IMR-90 (cell line): ENCODE measurements around the gene FUT6. TPM values are rescaled to one million over a fixed set of nuclear protein-coding genes. Genes with fewer than 3 reads are reported as not detected.
A peak's percentile ranks its signal among the peaks of the same experiment; 100 is the strongest.

Experiments
- ATAC-seq: fragments of 200-7000 bp; cut with Tn5 transposase; 2 replicates; pipeline ENCODE4 v1.9.1; 2020; ENCODE audit warnings: low read depth, mild to moderate bottlenecking, moderate library complexity
- BruUV-seq: library from RNA; stranded (reverse); fragments of 400-500 nt; replicated peaks from 2 replicates; lab custom pipeline; 2021; lab: Mats Ljungman, UMichigan
- CTCF ChIA-PET: fragments of 300-600 bp; formaldehyde crosslinking; extraction: SDS; loops from one replicate; lab custom pipeline; 2021; ENCODE audit warnings: antibody characterized with exemption; lab: Yijun Ruan, JAX
- POLR2A ChIA-PET: fragments of 300-600 bp; sonication (Branson Sonifier 250); formaldehyde crosslinking; loops from one replicate; lab custom pipeline; 2022; ENCODE audit warnings: antibody characterized with exemption; ENCODE audit not compliant: unreplicated experiment; lab: Charles Lee
- DNase-seq: peaks from one replicate; pipeline ENCODE4 v3.0.0; 2013
- H2AFZ ChIP-seq: replicated peaks from 2 replicates; pipeline ENCODE3; 2013; ENCODE audit warnings: low read length, mild to moderate bottlenecking; ENCODE audit not compliant: poor library complexity
- H2AK5ac ChIP-seq: 2 replicates; pipeline ENCODE4 v1.6.1; 2013; ENCODE audit warnings: low read depth, low read length, inconsistent platforms
- H2AK9ac ChIP-seq: replicated peaks from 2 replicates; pipeline ENCODE3; 2013; ENCODE audit warnings: mild to moderate bottlenecking, low read depth, low read length, moderate library complexity; ENCODE audit not compliant: poor library complexity
- H2BK120ac ChIP-seq: 2 replicates; pipeline ENCODE4 v1.6.1; 2013; ENCODE audit warnings: low read depth, low read length, inconsistent platforms
- H2BK15ac ChIP-seq: 3 replicates; pipeline ENCODE4 v1.6.1; 2013; ENCODE audit warnings: low read depth, low read length, inconsistent platforms
- H2BK20ac ChIP-seq: 2 replicates; pipeline ENCODE4 v1.6.1; 2013; ENCODE audit warnings: low read depth, mild to moderate bottlenecking, inconsistent platforms, low read length, moderate library complexity
- H2BK5ac ChIP-seq: 2 replicates; pipeline ENCODE4 v1.6.1; 2013; ENCODE audit warnings: mild to moderate bottlenecking, low read depth, low read length, inconsistent platforms; ENCODE audit not compliant: poor library complexity, severe bottlenecking
- H3K14ac ChIP-seq: replicated peaks from 2 replicates; pipeline ENCODE4 v1.6.1; 2013; ENCODE audit warnings: low read depth, low read length, inconsistent platforms
- H3K18ac ChIP-seq: 2 replicates; pipeline ENCODE4 v1.6.1; 2013; ENCODE audit warnings: low read depth, low read length, control low read depth
- H3K23ac ChIP-seq: 2 replicates; pipeline ENCODE4 v1.6.1; 2013; ENCODE audit warnings: low read depth, low read length, inconsistent platforms
- H3K27ac ChIP-seq: 2 replicates; pipeline ENCODE4 v1.5.1; 2013; ENCODE audit warnings: mild to moderate bottlenecking, control low read depth, low read length; ENCODE audit not compliant: insufficient read depth
- H3K27me3 ChIP-seq: 2 replicates; pipeline ENCODE4 v1.6.1; 2013; ENCODE audit warnings: low read length; ENCODE audit not compliant: control insufficient read depth, insufficient read depth
- H3K36me3 ChIP-seq: 2 replicates; pipeline ENCODE4 v1.6.1; 2013; ENCODE audit warnings: low read length, mixed read lengths; ENCODE audit not compliant: control insufficient read depth, insufficient read depth
- H3K4ac ChIP-seq: 2 replicates; pipeline ENCODE4 v1.6.1; 2013; ENCODE audit warnings: low read depth, low read length, inconsistent platforms
- H3K4me1 ChIP-seq: 2 replicates; pipeline ENCODE4 v1.6.1; 2013; ENCODE audit warnings: low read length, mixed read lengths; ENCODE audit not compliant: control insufficient read depth, insufficient read depth
- H3K4me2 ChIP-seq: 2 replicates; pipeline ENCODE4 v1.6.1; 2013; ENCODE audit warnings: low read depth, mild to moderate bottlenecking, control low read depth, low read length, moderate library complexity
- H3K4me3 ChIP-seq: 2 replicates; pipeline ENCODE4 v1.5.1; 2013; ENCODE audit warnings: low read depth, mild to moderate bottlenecking, control low read depth, low read length, moderate library complexity; ENCODE audit not compliant: insufficient read depth
- H3K56ac ChIP-seq: 2 replicates; pipeline ENCODE4 v1.6.1; 2013; ENCODE audit warnings: low read length, inconsistent platforms; ENCODE audit not compliant: insufficient read depth; ENCODE audit errors: extremely low read depth
- H3K79me1 ChIP-seq, 2 experiments: 2 replicates each; pipeline ENCODE4 v1.6.1; 2013; ENCODE audit warnings: low read length in 2 of 2, inconsistent platforms in 1 of 2, low read depth in 1 of 2
- H3K9ac ChIP-seq: 2 replicates; pipeline ENCODE4 v1.6.1; 2013; ENCODE audit warnings: low read depth, low read length, control low read depth
- H3K9me1 ChIP-seq: 2 replicates; pipeline ENCODE4 v1.6.1; 2013; ENCODE audit warnings: low read length, inconsistent platforms; ENCODE audit not compliant: insufficient read depth
- H3K9me3 ChIP-seq: 2 replicates; pipeline ENCODE4 v1.6.1; 2013; ENCODE audit warnings: low read length; ENCODE audit not compliant: control insufficient read depth, insufficient read depth
- H4K20me1 ChIP-seq: 2 replicates; pipeline ENCODE4 v1.6.1; 2013; ENCODE audit warnings: low read length, inconsistent platforms; ENCODE audit not compliant: insufficient read depth
- H4K5ac ChIP-seq: 2 replicates; pipeline ENCODE4 v1.6.1; 2013; ENCODE audit warnings: mild to moderate bottlenecking, low read depth, low read length, control low read depth
- H4K8ac ChIP-seq, 2 experiments: 2 replicates each; pipeline ENCODE4 v1.6.1; 2013; ENCODE audit warnings: low read depth in 2 of 2, low read length in 2 of 2, control low read depth in 1 of 2, inconsistent platforms in 1 of 2
- H4K91ac ChIP-seq: 2 replicates; pipeline ENCODE4 v1.6.1; 2013; ENCODE audit warnings: low read depth, low read length, inconsistent platforms; ENCODE audit not compliant: insufficient read depth
- BHLHE40 ChIP-seq: fragments of 150-350 bp; IDR thresholded peaks from 2 replicates; pipeline ENCODE4 v1.6.1; 2016; ENCODE audit warnings: mild to moderate bottlenecking, low read depth, low read length
- CHD1 ChIP-seq: IDR thresholded peaks from 2 replicates; pipeline ENCODE4 v1.6.1; 2012; ENCODE audit warnings: low read depth, low read length, improper control_type of control experiment
- CTCF ChIP-seq: conservative IDR thresholded peaks from 2 replicates; pipeline ENCODE4 v1.5.1; 2012; ENCODE audit warnings: mild to moderate bottlenecking, low read depth, low read length, improper control_type of control experiment
- FOS ChIP-seq: fragments of 150-350 bp; IDR thresholded peaks from 2 replicates; pipeline ENCODE4 v1.6.1; 2016; ENCODE audit warnings: low read depth, low read length
- MAFK ChIP-seq: IDR thresholded peaks from 2 replicates; pipeline ENCODE4 v1.6.1; 2012; ENCODE audit warnings: low read depth, low read length, improper control_type of control experiment
- MAZ ChIP-seq: IDR thresholded peaks from 2 replicates; pipeline ENCODE4 v1.6.1; 2012; ENCODE audit warnings: low read depth, mild to moderate bottlenecking, low read length, improper control_type of control experiment, moderate library complexity, borderline replicate concordance
- NFE2L2 ChIP-seq: fragments of 150-350 bp; IDR thresholded peaks from 2 replicates; pipeline ENCODE4 v1.6.1; 2016; ENCODE audit warnings: low read depth, mild to moderate bottlenecking, low read length
- POLR2A ChIP-seq: IDR thresholded peaks from 2 replicates; pipeline ENCODE4 v1.6.1; 2012; ENCODE audit warnings: mild to moderate bottlenecking, low read depth, low read length
- RAD21 ChIP-seq: IDR thresholded peaks from 2 replicates; pipeline ENCODE4 v1.6.1; 2012; ENCODE audit warnings: low read length, improper control_type of control experiment
- RCOR1 ChIP-seq: IDR thresholded peaks from 2 replicates; pipeline ENCODE4 v1.6.1; 2012; ENCODE audit warnings: mild to moderate bottlenecking, low read length, improper control_type of control experiment; ENCODE audit not compliant: insufficient replicate concordance
- RFX5 ChIP-seq: IDR thresholded peaks from 2 replicates; pipeline ENCODE4 v1.8.0; 2012; ENCODE audit warnings: low read depth, mild to moderate bottlenecking, low read length, moderate library complexity
- WGBS, 2 experiments: methylation state at CpG; one replicate each; pipeline versions ENCODE4 v1.1.5 to v1.1.7; 2013; ENCODE audit warnings: missing lambda C conversion rate in 2 of 2; ENCODE audit not compliant: insufficient read length in 1 of 2; ENCODE audit errors: extremely low coverage in 2 of 2; 5-methylcytosine and 5-hydroxymethylcytosine counted together
- dilution Hi-C: fragments of 300-500 bp; cut with HindIII; formaldehyde crosslinking; loops from one replicate; pipeline ENCODE4 v1.14.3; 2018; ENCODE audit warnings: low sequenced_read_pairs; ENCODE audit not compliant: unreplicated experiment
- in situ Hi-C: fragments of 300-500 bp; cut with MboI; formaldehyde crosslinking; loops from 3 replicates; pipeline ENCODE4 v1.14.3; 2019; ENCODE audit warnings: low sequenced_read_pairs, inconsistent platforms, mixed read lengths
- intact Hi-C: fragments of 100-400 bp; cut with micrococcal nuclease; formaldehyde crosslinking; loops from 2 replicates; pipeline ENCODE4 v1.10.0; 2022
- polyA plus RNA-seq, 3 experiments: library from polyadenylated mRNA; depleted of rRNA; stranded (reverse); fragments of >200 nt; gene quantifications; 2 replicates each; pipeline ENCODE4 v1.2.3, GENCODE V29; 2012; ENCODE audit warnings: low replicate concordance in 1 of 3
- total RNA-seq: library from RNA; depleted of rRNA; stranded (reverse); fragments of >200 nt; gene quantifications from 2 replicates; pipeline ENCODE4 v1.2.3, GENCODE V29; 2012

Gene FUT6
- total and polyA plus RNA-seq, 2 of the 4 experiments (the other 2 are of a cell fraction): not detected

- Histone ChIP-seq H3K79me1 (no peaks in the 10 kb centered on the region), H4K8ac (no peak within 1 kb of the TSS), H2BK5ac (no peak within 1 kb of the TSS), H2BK20ac (no peak within 1 kb of the TSS), H3K14ac (no peak within 1 kb of the TSS), H2AK5ac (no peak within 1 kb of the TSS), H2AFZ (peak within 1 kb of the TSS; percentile 94), H3K23ac (no peak within 1 kb of the TSS), H3K4ac (no peak within 1 kb of the TSS), H3K9ac (no peak within 1 kb of the TSS), H3K27me3 (peaks cover 27% of the 10 kb centered on the region), H3K9me1 (no peaks in the 10 kb centered on the region), H3K9me3 (no peaks in the 10 kb centered on the region), H3K4me2 (peak within 1 kb of the TSS; percentile 18), H4K20me1 (no peaks in the 10 kb centered on the region), H2AK9ac (peak within 1 kb of the TSS; percentile 72), H3K27ac (no peak within 1 kb of the TSS), H3K36me3 (no peaks in the 10 kb centered on the region), H3K4me1 (peaks cover 3% of the 10 kb centered on the region; the same call in 1 of the 2 replicates), H3K18ac (no peak within 1 kb of the TSS), H3K56ac (no peak within 1 kb of the TSS), H2BK15ac (no peak within 1 kb of the TSS), H4K91ac (no peak within 1 kb of the TSS), H4K5ac (no peak within 1 kb of the TSS), H2BK120ac (no peak within 1 kb of the TSS), H3K4me3 (peak within 1 kb of the TSS; percentile 32)
- dilution Hi-C loops (no loop called here), intact Hi-C loops (loop anchor here (1.0 to 10.0 kb wide), 3 partner anchors 88 to 218 kb away; no protein-coding TSS in a partner anchor), in situ Hi-C loops (loop anchor here (5.0 to 10.0 kb wide), 2 partner anchors 88 to 220 kb away; no protein-coding TSS in a partner anchor)
- WGBS, 2 experiments: 0% methylated on average over 1 of the region's 107 CpGs; no CpG with 5 or more reads in 1 of the 2 experiments
- BruUV-seq: no TSS peak
- no peak for DNase-seq
- POLR2A ChIA-PET: interaction anchor here (0.9 to 1.5 kb wide), 3 partner anchors 23 to 98 kb away, joined by 3 to 4 read pairs (median 3); no protein-coding TSS in a partner anchor
- ATAC-seq: peak; percentile 9
- TF ChIP-seq FOS: no peak
- TF ChIP-seq CHD1: no peak
- no peak for TF ChIP-seq POLR2A
- TF ChIP-seq MAFK: no peak
- no peak for TF ChIP-seq NFE2L2
- TF ChIP-seq CTCF: no peak
- TF ChIP-seq BHLHE40: no peak
- TF ChIP-seq RFX5: no peak
- TF ChIP-seq RAD21: no peak
- no peak for TF ChIP-seq MAZ
- TF ChIP-seq RCOR1: no peak
- CTCF ChIA-PET: interaction anchor here (0.7 to 1.9 kb wide), 22 partner anchors 10 to 322 kb away, joined by 3 to 37 read pairs (median 5); partner anchors contain the start of genes DUS3L, NDUFA11 and VMAC
These were observed 34.7 kb downstream of the FUT6 start, which contains the start of gene NRTN for GRCh38 chr19:5804516-5805461. NRTN (plus strand) TSS chr19:5805067; CDS start chr19:5824166, 19,099 bp downstream.
